ENCODE results near the gene GPI. TPM values are rescaled to one million over a fixed set of nuclear protein-coding genes. Genes with fewer than 3 reads are reported as not detected.

GPI gene
- total RNA-seq, 1 donor from 2014 or later: 136 TPM

DNA sequence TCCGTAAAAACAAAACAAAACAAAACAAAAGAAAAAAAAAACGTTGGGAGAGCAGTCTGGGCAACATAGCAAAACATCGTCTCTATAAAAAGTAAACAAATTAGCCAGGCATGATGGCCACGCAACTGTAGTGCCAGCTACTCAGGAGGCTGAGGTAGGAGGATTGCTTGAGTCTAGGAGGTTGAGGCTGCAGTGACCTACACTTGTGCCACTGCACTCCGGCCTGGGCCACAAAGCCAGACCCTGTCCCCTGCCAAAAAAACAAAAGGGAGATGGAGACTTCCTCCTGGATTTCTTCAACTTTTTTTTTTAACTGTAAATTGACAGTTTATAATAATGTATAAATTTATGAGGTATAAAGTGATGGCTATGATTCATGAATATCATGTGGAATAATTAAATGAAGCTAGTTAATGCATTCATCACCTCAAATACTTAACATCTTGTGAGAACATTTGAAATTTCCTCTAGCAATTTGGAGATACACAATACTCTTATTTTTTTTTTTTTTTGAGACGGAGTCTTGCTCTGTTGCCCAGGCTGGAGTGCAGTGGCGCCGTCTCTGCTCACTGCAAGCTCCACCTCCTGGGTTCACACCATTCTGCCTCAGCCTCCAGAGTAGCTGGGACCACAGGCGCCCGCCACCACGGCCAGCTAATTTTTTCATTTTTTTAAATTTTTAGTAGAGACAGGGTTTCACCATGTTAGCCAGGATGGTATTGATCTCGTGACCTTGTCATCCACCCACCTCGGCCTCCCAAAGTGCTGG is 41.1 kb downstream of the GPI start:
- intact Hi-C loops (cut with DNase I): no loop called here

DNA sequence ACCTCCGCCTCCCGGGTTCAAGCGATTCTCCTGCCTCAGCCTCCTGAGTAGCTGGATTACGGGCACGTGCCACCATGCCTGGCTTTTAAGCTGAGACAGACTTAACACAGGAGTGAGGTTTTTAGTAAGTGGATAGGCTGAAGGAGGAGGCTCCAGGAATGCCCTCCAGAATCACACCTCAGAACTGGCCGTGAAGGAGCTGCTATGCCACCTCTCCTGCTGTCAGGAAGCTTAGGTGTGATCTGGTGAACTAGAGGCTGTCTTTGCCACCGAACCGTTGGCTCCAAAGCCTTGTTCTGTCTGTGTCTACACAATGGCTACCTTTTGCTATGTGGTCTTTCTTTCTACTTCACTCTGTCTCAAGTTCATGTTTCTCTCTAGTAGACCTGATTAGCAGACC is 43.4 kb downstream of the GPI start:
- peaks cover 29% of the 10 kb centered on the region for H3K36me3 ChIP-seq
- no peaks in the 10 kb centered on the region for H3K9me3 ChIP-seq
- TF ChIP-seq, protein P1, sequence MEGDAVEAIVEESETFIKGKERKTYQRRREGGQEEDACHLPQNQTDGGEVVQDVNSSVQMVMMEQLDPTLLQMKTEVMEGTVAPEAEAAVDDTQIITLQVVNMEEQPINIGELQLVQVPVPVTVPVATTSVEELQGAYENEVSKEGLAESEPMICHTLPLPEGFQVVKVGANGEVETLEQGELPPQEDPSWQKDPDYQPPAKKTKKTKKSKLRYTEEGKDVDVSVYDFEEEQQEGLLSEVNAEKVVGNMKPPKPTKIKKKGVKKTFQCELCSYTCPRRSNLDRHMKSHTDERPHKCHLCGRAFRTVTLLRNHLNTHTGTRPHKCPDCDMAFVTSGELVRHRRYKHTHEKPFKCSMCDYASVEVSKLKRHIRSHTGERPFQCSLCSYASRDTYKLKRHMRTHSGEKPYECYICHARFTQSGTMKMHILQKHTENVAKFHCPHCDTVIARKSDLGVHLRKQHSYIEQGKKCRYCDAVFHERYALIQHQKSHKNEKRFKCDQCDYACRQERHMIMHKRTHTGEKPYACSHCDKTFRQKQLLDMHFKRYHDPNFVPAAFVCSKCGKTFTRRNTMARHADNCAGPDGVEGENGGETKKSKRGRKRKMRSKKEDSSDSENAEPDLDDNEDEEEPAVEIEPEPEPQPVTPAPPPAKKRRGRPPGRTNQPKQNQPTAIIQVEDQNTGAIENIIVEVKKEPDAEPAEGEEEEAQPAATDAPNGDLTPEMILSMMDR (IDR thresholded peaks at IDR 0.05): no peak
- H3K4me3 ChIP-seq: no peak overlapping the region
- H3K4me1 ChIP-seq: peaks cover 12% of the 10 kb centered on the region
- H3K27me3 ChIP-seq (ENCODE audit: low read depth): no peaks in the 10 kb centered on the region
- no peak for ATAC-seq
- peak; percentile 13 for DNase-seq
- intact Hi-C loops (cut with DNase I): no loop called here
- no peak overlapping the region for H3K27ac ChIP-seq

More for the DNA sequence above, 41.1 kb downstream of the GPI start:
- peak; percentile 20 for DNase-seq
- H3K27me3 ChIP-seq (ENCODE audit: low read depth): no peaks in the 10 kb centered on the region
- no peak for ATAC-seq
- no peak overlapping the region for H3K27ac ChIP-seq
- TF ChIP-seq, protein P1 (IDR thresholded peaks at IDR 0.05): no peak
- H3K4me1 ChIP-seq: peaks cover 12% of the 10 kb centered on the region
- peaks cover 17% of the 10 kb centered on the region for H3K36me3 ChIP-seq
- H3K4me3 ChIP-seq: no peak overlapping the region
- H3K9me3 ChIP-seq: no peaks in the 10 kb centered on the region

DNA sequence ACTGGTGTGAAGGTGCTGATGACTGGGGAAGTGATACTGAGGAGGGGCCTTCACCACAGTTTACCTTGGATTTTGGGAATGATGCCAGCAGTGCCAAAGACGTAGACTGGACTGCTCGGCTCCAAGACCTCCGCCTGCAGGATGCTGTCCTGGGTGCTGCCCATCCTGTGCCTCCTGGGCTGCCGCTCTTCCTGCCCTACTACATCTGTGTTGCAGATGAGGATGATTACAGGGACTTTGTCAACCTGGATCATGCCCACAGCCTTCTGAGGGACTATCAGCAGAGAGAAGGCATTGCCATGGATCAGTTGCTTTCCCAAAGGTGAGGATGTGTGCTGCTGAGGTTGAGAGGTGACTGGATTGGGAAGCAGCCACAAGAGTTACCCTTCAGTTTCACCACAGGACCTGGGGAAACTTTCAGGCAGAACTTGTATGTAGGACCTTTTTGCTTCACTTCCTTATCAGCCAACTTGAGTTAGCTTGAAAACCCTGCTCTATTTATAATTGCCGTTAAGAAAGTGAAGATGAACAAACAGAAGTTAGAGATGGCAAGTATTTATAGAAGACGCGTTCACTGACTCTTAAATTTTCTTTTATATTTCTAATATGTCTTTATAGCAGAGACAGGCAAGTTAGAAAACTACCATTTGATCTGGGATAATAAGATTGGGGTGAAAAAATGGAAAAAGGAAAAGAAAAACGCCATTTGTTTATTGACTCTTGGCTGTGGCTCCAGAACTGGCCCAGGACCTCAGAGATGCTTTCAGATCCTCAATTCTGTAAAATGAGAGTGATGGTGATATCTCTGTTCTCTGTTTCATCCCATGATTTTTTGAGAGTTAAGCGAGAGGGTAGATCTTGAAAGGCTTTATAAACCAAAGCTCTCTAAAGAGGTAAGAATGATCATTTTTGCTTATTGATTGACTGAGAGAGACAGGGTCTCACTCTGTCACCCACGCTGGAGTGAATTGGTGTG is 44.5 kb downstream of the GPI start:
- DNase-seq (peak; percentile 8), ATAC-seq (no peak)
- Histone ChIP-seq H3K27ac (no peak overlapping the region), H3K27me3 (ENCODE audit: low read depth) (no peaks in the 10 kb centered on the region), H3K9me3 (no peaks in the 10 kb centered on the region), H3K4me3 (no peak overlapping the region), H3K4me1 (peaks cover 7% of the 10 kb centered on the region), H3K36me3 (peaks cover 32% of the 10 kb centered on the region)
- intact Hi-C loops (cut with DNase I): no loop called here
- TF ChIP-seq, protein P1 (IDR thresholded peaks at IDR 0.05): no peak

DNA sequence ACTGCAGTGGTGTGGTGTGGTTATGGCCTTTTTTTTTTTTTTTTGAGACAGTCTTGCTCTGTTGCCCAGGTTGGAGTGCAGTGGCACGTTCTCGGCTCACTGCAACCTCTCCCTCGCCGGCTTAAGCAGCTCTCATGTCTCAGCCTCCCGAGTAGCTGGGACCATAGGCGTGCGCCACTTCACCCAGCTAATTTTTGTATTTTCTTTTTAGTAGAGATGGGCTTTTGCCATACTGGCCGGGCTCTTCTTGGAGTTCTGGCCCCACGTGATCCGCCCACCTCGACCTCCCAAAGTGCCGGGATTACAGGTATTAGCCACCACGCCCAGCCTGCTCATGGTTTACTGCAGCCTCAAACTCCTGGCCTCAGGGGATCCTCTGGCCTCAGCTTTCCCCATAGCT is 46.2 kb downstream of the GPI start:
- Histone ChIP-seq H3K4me3 (no peak overlapping the region), H3K9me3 (no peaks in the 10 kb centered on the region), H3K27ac (no peak overlapping the region), H3K4me1 (no peaks in the 10 kb centered on the region), H3K27me3 (ENCODE audit: low read depth) (no peaks in the 10 kb centered on the region), H3K36me3 (peaks cover 50% of the 10 kb centered on the region)
- ATAC-seq: no peak
- no peak for DNase-seq
- intact Hi-C loops (cut with DNase I): no loop called here
- TF ChIP-seq, protein P1 (IDR thresholded peaks at IDR 0.05): no peak

DNA sequence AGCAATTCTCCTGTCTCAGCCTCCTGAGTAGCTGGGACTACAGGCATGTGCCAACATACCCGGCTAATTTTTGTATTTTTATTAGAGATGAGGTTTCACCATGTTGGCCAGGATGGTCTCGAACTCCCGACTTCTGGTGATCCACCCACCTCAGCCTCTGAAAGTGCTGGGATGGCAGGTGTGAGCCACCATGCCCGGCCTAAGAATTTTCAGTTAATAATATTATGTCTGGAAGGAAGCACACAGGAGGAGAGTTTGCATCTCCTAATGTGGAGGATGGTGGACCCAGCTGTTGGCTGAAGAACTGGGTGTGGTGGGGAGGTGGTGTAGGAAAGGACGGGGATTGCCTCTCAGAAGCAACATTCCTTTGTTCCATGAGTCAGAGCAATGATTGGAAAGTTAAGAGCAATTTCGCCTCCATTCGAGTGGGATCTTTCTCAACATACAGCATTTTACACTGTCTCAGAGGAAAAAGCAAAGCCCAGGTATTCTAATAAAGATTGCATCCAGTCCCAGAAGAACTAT is 51.1 kb downstream of the GPI start:
- Histone ChIP-seq H3K4me1 (no peaks in the 10 kb centered on the region), H3K27ac (no peak overlapping the region), H3K9me3 (no peaks in the 10 kb centered on the region), H3K27me3 (ENCODE audit: low read depth) (no peaks in the 10 kb centered on the region), H3K36me3 (peaks cover 45% of the 10 kb centered on the region), H3K4me3 (no peak overlapping the region)
- intact Hi-C loops (cut with DNase I): no loop called here
- ATAC-seq (no peak), DNase-seq (no peak)
- TF ChIP-seq, protein P1 (IDR thresholded peaks at IDR 0.05): no peak
